ENCODE results near the gene SF3B3. TPM values are rescaled to one million over a fixed set of nuclear protein-coding genes. Genes with fewer than 3 reads are reported as not detected.

SF3B3 gene
- total RNA-seq (266 and 278 TPM in 2 replicates), polyA plus RNA-seq (67.1 and 75.7 TPM in 2 replicates), polyA minus RNA-seq (131 and 133 TPM in 2 replicates)
- 147 TPM for total RNA-seq (2013)

- Histone ChIP-seq H2AFZ (ENCODE audit: insufficient read depth, low read depth, low read length, poor library complexity, severe bottlenecking) (peak within 1 kb of the TSS; percentile 97), H3K9me3 (ENCODE audit: control extremely low read depth in 1 of 3, control insufficient read depth in 2 of 3, insufficient read depth in 1 of 3, low read length in 2 of 3) (no peaks in the 10 kb centered on the region), H3K36me3 (replicated peaks in 1 of 2; ENCODE audit: control extremely low read depth in 1 of 2, control insufficient read depth in 1 of 2, extremely low read depth in 1 of 2, insufficient read depth in 2 of 2, low read length in 1 of 2) (peaks cover 8 to 25% of the 10 kb centered on the region in 2 experiments), H3K4me1 (ENCODE audit: control insufficient read depth in 2 of 2, insufficient read depth in 2 of 2, low read length in 2 of 2) (peaks cover 26 to 35% of the 10 kb centered on the region in 2 donors), H3K27me3 (replicated peaks in 1 of 4; ENCODE audit: control extremely low read depth in 1 of 4, control insufficient read depth in 3 of 4, insufficient read depth in 4 of 4, low read length in 3 of 4) (no peaks in the 10 kb centered on the region), H3K9ac (ENCODE audit: low read length) (peak within 1 kb of the TSS; percentile 97), H4K20me1 (ENCODE audit: control insufficient read depth, insufficient read depth, low read length, poor library complexity, severe bottlenecking) (peaks cover 16% of the 10 kb centered on the region), H3K79me2 (ENCODE audit: control insufficient read depth, insufficient read depth, low read length) (peaks cover 86% of the 10 kb centered on the region), H3K4me3 (ENCODE audit: control extremely low read depth in 1 of 5, extremely low read depth in 1 of 5, insufficient read depth in 1 of 5, low read depth in 2 of 5, low read length in 4 of 5) (peak within 1 kb of the TSS; percentile 74 to 100 (median 87)), H3K27ac (ENCODE audit: low read length in 2 of 2) (peak within 1 kb of the TSS; percentile 85 to 92), H3K4me2 (replicated peaks; ENCODE audit: low read depth, low read length, poor library complexity, severe bottlenecking) (peak within 1 kb of the TSS; percentile 90)
- H3K27ac Mint-ChIP-seq: peak within 1 kb of the TSS; percentile 96
- no peaks in the 10 kb centered on the region for H3K27me3 Mint-ChIP-seq
- ChIA-PET POLR2A (interaction anchor here (0.7 to 2.6 kb wide), 3 partner anchors 94 to 1206 kb away, joined by 3 to 15 read pairs (median 4); no protein-coding TSS in a partner anchor), CTCF (interaction anchor here (0.6 to 1.5 kb wide), 5 partner anchors 15 to 143 kb away, joined by 3 to 6 read pairs (median 3); no protein-coding TSS in a partner anchor)
- WGBS (ENCODE audit: insufficient coverage): under 1% methylated on average over 22 of the region's 32 CpGs
- DNase-seq: peak; percentile 93
- intact Hi-C loops (cut with micrococcal nuclease): loop anchor here (1.0 to 10.0 kb wide), 8 partner anchors 72 to 1481 kb away; partner anchors contain the start of genes AARS1, DDX19A, DHODH and EXOSC6
- H3K4me1 Mint-ChIP-seq: peaks cover 49% of the 10 kb centered on the region
- H3K4me3 Mint-ChIP-seq: peak within 1 kb of the TSS; percentile 94
- TF ChIP-seq CTCF (IDR thresholded peaks at IDR 0.05) (no peak), EZH2 (IDR thresholded peaks at IDR 0.05; ENCODE audit: borderline replicate concordance, insufficient read depth, low read depth, low read length, poor library complexity, severe bottlenecking) (no peak)
- H3K9me3 Mint-ChIP-seq (ENCODE audit: insufficient read depth): no peaks in the 10 kb centered on the region
- ATAC-seq (ENCODE audit: low read depth): peak; percentile 72
Measured at GRCh38 chr16:70523743-70524398, at the start of gene SF3B3. TSS of gene SF3B3 (plus strand) at chr16:70523816. CDS start at chr16:70526657, 2,841 bp downstream.
